ENCODE measurements around the gene NR0B2.
"Not testable (repeated sequence)": the region's sequence is repeated elsewhere in the genome, so short reads cannot be mapped to it uniquely, and the experiment has no call there.

NR0B2 gene

GRCh38 chr1:26913754-26914619 lies at the start of gene NR0B2:
TSS of gene NR0B2 (minus strand) at chr1:26913975. CDS start at chr1:26913940, 35 bp downstream.
- DNase-seq = peak; percentile 78

DNA sequence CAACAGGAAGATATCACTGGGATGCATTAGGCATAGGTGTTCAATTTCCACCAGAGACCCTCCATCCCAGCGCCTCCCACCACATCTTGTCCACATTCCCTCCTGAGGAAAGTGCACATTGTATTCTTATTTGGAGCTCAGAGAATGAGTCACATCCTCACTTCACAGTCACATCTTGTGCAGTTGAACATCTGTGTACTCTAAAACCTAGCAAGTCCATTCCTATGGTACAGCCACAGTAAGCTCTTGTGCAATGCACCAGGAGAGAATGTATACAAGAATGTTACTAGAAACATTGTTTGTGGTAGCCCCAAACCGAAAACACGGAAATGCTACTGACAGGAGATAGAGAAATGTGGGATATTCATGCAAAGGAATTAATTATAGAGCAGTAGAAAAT lies 48.1 kb upstream of the NR0B2 start:
- no peak for DNase-seq

- no peak for DNase-seq
These were observed 46.8 kb upstream of the NR0B2 start for GRCh38 chr1:26960625-26960966.

GRCh38 chr1:26959722-26960624 lies 46.2 kb upstream of the NR0B2 start, which contains the start of gene KDF1:
TSS of gene KDF1 (minus strand) at chr1:26960468. CDS start at chr1:26952380, 8,088 bp downstream.
- DNase-seq = peak; percentile 82

DNA sequence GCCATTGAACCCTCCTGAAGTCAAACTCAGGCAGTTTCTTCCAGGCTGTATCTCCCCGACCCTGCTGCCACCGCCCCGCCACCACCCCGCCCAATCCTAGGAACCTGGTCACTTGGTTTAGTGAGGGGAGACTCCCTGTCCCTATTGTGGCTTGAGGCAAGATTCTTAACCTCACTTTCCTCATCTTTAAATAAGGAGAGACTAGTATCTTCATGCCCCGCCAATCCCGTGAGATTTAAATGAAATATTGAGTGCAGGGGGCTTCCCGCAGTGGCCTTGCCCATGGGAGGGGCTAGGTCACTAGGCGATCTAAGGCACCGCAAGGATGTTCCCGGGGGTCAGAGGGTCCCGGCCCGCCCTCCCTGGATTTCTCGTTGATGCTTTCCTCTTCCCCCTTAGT lies 45.5 kb upstream of the NR0B2 start:
- no peak for DNase-seq

DNA sequence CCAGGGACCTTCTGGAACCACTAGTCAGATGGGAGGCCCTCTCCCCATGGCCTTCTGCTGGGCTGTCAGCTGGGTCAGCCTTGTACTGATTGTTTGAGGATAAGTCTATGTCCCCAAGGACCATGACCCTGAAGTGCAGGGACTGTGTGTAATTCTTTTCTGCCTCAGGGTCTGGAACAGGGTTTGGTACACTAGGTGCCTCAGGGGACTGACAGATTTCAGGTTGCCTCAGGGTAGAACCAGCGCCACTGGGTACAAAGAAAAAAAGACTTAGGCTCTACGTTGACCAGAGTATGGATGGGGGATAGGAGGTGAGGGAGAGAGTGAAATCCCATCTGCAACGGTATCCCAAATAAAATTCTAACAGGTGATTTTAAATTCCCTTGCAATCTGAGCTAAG lies 43.5 kb upstream of the NR0B2 start:
- no peak for DNase-seq

DNA sequence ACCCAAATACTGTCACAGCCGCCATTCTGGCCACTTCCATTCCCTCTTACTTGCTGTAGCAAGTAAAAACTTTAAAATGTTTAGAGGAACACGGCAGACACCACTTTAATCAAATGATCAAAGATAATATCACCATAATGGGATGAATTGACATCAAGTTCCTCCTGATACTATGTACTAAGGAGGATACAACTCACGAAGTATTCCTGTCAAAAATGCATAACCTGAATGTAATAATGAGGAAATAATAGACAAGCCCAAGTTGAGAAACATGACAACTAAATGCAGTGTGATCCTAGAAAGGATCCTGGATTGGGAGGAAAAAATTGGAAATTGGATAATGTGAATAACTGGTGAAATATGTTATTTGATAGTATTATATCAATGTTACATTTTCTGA lies 42.5 kb upstream of the NR0B2 start:
- no peak for DNase-seq

- no peak for DNase-seq
These were observed 39.6 kb upstream of the NR0B2 start for GRCh38 chr1:26953374-26953773.

DNA sequence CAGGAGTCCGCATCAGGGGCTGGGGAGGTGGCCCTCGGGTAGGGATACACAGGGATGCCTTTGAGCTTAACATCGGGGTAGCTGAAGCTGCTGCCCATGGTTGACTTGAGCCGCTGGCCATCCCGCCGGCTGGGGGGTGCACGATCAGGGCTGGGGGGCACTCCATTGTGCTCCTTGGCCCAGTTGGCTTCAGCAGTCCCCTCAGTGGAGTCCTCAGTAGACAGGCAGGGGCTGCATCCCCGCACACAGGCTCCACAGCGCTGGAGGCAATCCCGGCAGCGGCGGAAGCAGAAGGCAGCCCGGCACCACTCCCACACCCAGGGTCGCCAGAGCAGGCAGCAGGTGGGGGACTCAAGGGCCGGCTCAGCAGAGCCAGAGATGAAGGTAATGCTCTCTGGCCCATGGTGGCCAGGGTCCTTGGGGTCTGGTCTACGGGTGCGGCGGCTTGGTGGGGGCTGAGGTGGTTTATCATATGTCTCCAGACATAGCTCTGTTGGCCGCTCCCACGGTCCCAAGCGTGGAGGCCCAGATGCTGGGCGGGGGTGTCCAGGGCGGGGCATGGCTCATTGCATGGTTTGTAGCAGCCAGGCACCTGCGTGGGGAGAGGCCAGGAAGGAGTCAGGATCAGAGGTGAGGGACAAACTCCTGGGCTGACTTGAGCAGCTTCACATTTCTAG lies 38.2 kb upstream of the NR0B2 start:
- DNase-seq = no peak

DNA sequence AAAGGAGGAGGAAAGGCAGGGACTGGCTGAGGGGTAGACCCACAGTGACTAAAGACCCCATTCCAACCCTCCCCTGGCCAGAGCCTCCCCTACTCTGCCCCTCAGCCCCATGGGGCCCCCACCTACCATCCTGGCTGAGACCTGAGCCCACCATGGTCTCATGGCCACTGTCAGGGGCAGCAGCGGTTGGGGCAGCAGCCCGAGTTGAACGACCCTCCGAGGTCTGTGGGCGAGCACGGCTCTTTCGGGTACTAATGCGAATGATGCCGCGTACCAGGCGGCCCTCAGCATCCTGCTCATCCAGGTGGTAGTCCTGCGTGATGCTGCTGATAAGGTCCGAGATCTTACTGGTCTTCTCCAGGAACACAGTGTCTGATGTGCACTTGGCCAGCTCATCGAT lies 37.4 kb upstream of the NR0B2 start:
- no peak for DNase-seq

DNA sequence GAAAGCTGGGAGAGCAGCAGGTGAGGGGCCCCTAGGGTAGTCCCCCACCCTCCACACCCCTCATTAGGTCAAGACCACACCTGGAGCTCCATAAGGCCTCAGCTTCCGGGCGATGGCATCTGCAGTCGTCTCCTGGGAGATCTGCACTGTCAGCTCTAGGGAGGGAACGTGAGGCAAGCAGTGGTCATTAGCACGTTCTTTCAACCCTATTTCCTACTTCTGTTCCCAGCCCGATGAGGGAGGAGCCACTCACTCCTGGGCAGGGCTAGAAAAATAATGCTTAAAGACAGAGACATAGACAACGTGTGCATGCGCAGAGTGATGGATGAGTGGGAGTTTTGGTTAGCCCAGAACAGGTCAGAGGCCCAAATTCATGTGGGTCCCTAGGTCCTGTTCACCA lies 36.8 kb upstream of the NR0B2 start:
- no peak for DNase-seq

- DNase-seq = no peak
These were observed 36.1 kb upstream of the NR0B2 start for GRCh38 chr1:26949926-26950319.

DNA sequence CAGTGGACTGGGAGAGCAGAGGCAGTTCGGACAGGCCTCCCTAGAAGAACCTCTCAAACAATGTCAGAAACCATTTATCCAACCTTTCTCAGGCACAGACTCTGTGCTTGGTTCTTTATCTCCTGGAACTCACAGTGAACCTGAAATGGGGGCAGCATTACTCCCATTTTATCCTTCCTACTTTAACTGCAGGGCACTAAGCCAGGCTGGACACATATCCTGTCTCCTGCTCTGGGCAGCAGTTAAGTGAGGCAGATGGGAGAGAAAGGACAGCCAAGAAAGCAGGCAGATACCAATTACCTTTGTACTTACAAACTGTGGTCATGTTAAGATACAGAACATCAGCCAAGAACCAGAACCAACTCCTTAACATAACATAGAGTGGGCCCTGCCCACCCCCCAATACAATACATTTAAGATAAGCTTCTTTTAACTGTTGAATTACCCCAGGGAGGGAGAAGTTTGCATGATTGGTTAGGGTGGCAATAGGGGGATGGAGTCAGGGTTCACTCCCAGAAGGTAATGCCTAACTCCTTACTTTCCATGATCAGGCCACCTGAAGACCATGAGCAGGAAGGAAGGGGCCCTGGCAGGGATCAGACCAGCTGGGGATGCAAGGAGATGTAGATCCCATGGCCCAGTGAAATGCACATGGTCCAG lies 35.6 kb upstream of the NR0B2 start:
- no peak for DNase-seq

GRCh38 chr1:26948725-26949057 lies 34.9 kb upstream of the NR0B2 start:
- DNase-seq = not testable (repeated sequence)

DNA sequence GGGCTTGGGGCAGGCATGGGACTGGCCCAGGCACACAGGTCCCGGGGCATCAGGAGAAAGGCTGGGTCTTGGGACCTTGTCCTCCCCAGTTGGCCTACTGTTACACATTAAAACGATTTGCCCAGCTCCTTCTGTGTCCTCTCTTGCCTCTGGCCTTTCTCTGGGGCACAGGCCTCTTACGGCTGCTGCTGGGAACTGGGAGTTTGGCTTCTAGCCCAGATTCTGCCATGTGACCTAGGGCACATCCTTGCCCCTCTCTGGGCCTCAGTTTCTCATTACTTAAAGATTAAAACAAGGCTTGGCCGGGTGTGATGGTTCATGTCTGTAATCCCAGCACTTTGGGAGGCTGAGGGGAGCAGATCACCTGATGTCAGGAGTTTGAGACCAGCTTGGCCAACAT lies 32.5 kb upstream of the NR0B2 start:
- DNase-seq = no peak

- DNase-seq = no peak
These were observed 32.0 kb upstream of the NR0B2 start for GRCh38 chr1:26945728-26946127.

DNA sequence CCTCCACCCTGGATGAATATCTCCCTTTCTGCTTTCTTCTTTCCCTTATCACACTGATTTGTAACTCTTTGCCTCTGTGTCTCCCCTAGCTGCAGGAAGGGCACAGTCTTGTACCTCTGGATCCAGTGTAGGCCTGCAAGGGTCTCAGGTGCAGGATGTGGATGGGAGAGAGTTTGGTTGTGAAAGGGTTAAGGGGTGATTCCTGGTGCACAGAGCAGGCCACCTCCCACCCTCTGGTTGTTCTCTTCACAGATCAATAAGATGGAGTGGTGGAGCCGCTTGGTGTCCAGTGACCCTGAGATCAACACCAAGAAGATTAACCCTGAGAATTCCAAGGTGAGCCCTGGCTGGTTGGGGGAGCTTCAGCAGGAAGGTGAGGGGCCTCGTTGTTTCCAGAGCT lies 31.4 kb upstream of the NR0B2 start:
- DNase-seq = no peak

- DNase-seq = no peak
These were observed 28.9 kb upstream of the NR0B2 start for GRCh38 chr1:26942656-26943055.

GRCh38 chr1:26941311-26941710 lies 27.5 kb upstream of the NR0B2 start:
- no peak for DNase-seq

- no peak for DNase-seq
These were observed 24.9 kb upstream of the NR0B2 start for GRCh38 chr1:26938659-26939025.

DNA sequence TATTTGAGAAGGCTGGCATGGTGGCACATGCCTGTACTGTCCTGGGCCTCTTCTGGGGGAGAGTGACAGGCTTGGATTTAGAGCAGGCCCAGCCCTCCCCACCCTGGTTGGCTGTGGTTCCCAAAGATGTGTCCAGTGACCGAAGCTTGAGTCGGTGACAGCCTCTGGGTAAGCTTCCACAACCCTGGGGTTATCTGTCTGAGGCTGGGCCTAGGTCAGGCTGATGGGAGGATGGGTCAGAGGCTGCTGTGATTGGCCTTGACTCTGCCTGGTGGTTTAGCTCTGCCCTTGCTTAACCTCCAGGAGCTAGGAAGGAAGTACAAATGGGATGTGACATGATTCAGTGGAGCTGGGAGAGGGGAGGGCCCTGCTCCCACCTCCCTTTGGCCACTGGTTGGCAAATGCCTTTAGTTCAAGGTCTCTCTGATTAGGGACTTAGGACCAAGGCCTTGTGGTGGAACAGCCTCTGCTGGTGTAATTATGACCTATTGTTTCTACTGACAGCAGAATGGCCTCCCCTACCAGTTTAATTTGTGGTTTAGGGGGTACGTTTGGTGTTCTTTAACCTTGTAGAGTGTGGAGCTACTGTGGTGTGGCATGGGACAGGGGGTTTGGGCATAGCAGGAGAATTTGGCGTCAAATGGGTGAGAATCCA lies 24.4 kb upstream of the NR0B2 start:
- DNase-seq = no peak

GRCh38 chr1:26936823-26937222 lies 23.0 kb upstream of the NR0B2 start:
- DNase-seq = no peak

GRCh38 chr1:26932531-26932930 lies 18.8 kb upstream of the NR0B2 start:
- no peak for DNase-seq

Data from COR-L47 (cell line).